Activated naive CD4-positive, alpha-beta T cell treated with anti-CD3 and anti-CD28 coated beads, Interleukin-2, amount 50 U/mL, for 72 hours (primary cell): Measurements from ENCODE around the gene USP6NL. TPM values are rescaled to one million over a fixed set of nuclear protein-coding genes. Genes with fewer than 3 reads are reported as not detected.
"Not testable (repeated sequence)": the region's sequence is repeated elsewhere in the genome, so short reads cannot be mapped to it uniquely, and the experiment has no call there.

Source experiments
- ATAC-seq, 2 donors: fragments of 150-1000 bp; cut with Tn5 transposase; 2 replicates each; pipeline ENCODE4 v1.10.0; 2021; ENCODE audit warnings: mild to moderate bottlenecking in 2 of 2, moderate library complexity in 2 of 2
- DNase-seq, 2 donors: peaks; one replicate each; pipeline ENCODE4 v3.0.0; 2021 to 2022; ENCODE audit warnings: low spot score in 2 of 2
- H3K27ac Mint-ChIP-seq, 2 donors: one replicate each; pipeline ENCODE4 v1.8.0; 2022; ENCODE audit warnings: mild to moderate bottlenecking in 2 of 2, mixed read lengths in 2 of 2
- H3K36me3 Mint-ChIP-seq, 2 donors: one replicate each; pipeline ENCODE4 v1.8.0; 2022; ENCODE audit warnings: mixed read lengths in 2 of 2
- H3K9me3 Mint-ChIP-seq, 2 donors: one replicate each; pipeline ENCODE4 v1.8.0; 2022; ENCODE audit warnings: mixed read lengths in 2 of 2
- total RNA-seq, 2 donors: library from RNA; stranded (reverse); gene quantifications; one replicate each; pipeline ENCODE4 v1.2.3, GENCODE V29; 2022

The USP6NL gene
- total RNA-seq, 2 donors from 2014 or later, result 1.3 to 3.3 TPM

DNA sequence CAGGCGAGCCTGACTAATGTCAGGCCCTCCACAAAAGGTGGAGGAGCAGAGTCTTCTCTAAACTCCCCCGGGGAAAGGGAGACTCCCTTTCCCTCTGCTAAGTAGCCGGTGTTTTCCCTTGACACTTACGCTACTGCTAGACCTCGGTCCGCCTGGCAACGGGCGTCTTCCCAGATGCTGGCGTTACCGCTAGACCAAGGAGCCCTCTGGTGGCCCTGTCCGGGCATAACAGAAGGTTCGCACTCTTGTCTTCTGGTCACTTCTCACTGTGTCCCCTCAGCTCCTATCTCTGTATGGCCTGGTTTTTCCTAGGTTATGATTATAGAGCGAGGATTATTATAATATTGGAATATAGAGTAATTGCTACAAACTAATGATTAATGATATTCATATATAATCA is 116.5 kb downstream of the USP6NL start:
- ATAC-seq, DNase-seq: not testable (repeated sequence)

DNA sequence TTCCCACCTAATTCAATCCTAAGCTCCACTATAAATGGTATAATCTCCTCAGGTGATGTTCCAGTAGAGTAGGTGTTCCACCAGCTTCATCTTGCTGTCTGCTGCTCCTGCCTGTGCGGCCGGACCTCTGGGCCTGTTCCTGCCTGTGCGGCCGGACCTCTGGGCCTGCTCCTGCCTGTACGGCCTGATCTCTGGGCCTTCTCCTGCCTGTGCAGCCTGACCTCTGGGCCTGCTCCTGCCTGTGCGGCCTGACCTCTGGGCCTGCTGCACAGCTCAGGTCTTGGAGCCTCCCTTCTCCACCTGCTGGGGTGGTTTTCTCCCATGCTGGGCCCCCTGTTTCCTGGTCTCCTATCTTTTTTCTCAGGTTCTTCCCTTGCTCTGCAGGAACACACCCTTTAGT is 117.8 kb downstream of the USP6NL start:
- Mint-ChIP-seq H3K9me3 (no peaks in the 10 kb centered on the region), H3K27ac (peak overlapping the region in 1 of 2 donors; percentile 29), H3K36me3 (peaks cover 0 to 5% of the 10 kb centered on the region in 2 donors)
- no peak for DNase-seq
- ATAC-seq, result no peak

More for the DNA sequence above, 116.5 kb downstream of the USP6NL start:
- H3K36me3 Mint-ChIP-seq, H3K27ac Mint-ChIP-seq, H3K9me3 Mint-ChIP-seq: not testable (repeated sequence)

DNA sequence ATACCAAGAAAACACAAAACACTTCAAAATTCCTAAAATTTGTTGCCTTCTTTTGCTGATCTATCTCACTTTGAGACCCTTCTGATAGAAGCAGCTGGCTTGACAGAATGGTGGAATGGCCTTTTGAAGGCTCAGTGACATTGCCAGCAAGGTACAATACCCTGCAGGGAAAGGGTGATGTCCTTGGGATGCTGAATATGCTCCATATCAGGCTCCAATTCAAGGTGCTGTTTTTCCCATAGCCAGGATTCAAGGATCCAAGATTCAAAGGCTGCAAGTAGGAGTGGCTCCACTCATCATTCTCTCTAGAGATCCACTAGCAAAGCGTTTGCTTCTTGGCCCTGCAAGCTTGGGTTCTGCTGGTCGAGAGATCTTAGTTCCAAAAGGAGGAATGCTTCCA is 120.4 kb downstream of the USP6NL start:
- ATAC-seq (no peak), DNase-seq (no peak)
- Mint-ChIP-seq H3K27ac (no peak overlapping the region), H3K9me3 (no peaks in the 10 kb centered on the region), H3K36me3 (peaks cover 0 to 5% of the 10 kb centered on the region in 2 donors)

- no peak for DNase-seq
- Mint-ChIP-seq H3K27ac (no peak overlapping the region), H3K36me3 (peaks cover 0 to 5% of the 10 kb centered on the region in 2 donors), H3K9me3 (no peaks in the 10 kb centered on the region)
- no peak for ATAC-seq
Measured at GRCh38 chr10:11489591-11489990, 121.9 kb downstream of the USP6NL start.

- Mint-ChIP-seq H3K27ac (no peak overlapping the region), H3K36me3 (no peaks in the 10 kb centered on the region), H3K9me3 (no peaks in the 10 kb centered on the region)
- ATAC-seq, result no peak
- no peak for DNase-seq
Measured at GRCh38 chr10:11488126-11488525, 123.3 kb downstream of the USP6NL start.

GRCh38 chr10:11483201-11484148 is 128.0 kb downstream of the USP6NL start:
- H3K27ac Mint-ChIP-seq, result no peak overlapping the region
- no peak for ATAC-seq
- DNase-seq, result no peak
- peaks cover 4 to 8% of the 10 kb centered on the region in 2 donors for H3K36me3 Mint-ChIP-seq
- peaks cover 0 to 4% of the 10 kb centered on the region in 2 donors for H3K9me3 Mint-ChIP-seq

DNA sequence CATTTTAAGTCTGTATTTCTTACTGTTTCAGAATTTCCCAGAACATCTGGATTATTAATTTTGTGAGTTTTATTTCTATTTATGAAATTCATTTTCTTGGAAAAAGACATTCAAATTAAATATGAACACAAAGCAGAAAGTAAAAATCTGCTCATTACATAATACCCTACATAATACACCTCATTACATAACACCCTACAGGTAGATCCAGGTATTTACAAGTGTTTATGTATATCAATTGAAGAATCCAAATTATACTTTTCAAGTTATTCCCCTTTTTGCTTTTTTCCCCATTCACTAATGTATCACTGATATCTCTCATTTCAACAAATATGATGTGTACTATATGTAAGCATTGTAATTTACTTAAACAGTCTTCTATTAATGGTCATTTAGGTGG is 129.1 kb downstream of the USP6NL start:
- Mint-ChIP-seq H3K9me3 (peaks cover 0 to 4% of the 10 kb centered on the region in 2 donors), H3K36me3 (peaks cover 4 to 8% of the 10 kb centered on the region in 2 donors), H3K27ac (no peak overlapping the region)
- no peak for ATAC-seq
- DNase-seq, result no peak

DNA sequence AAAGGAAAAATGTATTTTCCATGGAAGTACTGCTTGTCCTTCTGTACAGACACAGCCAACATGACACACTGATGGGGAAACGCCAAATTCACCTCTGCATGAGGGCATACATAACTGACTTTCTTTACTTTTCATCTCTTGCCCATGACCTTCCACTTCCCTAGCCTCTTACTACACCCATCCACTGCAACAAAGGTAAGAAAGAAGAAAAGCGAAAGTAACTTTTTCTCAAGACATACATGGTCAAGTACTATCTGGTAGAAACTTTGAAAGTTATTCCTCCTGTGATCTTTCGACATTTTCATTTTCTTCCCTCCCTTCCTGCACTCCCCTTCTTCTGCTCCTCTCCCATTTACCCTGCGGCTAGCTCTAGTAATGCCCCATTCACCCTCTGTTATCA is 130.8 kb downstream of the USP6NL start:
- ATAC-seq, result peak in 1 of 2 donors; percentile 18
- peak overlapping the region in 1 of 2 donors; percentile 43 for H3K27ac Mint-ChIP-seq
- H3K36me3 Mint-ChIP-seq, result peaks cover 4 to 8% of the 10 kb centered on the region in 2 donors
- no peak for DNase-seq
- H3K9me3 Mint-ChIP-seq, result peaks cover 0 to 4% of the 10 kb centered on the region in 2 donors

DNA sequence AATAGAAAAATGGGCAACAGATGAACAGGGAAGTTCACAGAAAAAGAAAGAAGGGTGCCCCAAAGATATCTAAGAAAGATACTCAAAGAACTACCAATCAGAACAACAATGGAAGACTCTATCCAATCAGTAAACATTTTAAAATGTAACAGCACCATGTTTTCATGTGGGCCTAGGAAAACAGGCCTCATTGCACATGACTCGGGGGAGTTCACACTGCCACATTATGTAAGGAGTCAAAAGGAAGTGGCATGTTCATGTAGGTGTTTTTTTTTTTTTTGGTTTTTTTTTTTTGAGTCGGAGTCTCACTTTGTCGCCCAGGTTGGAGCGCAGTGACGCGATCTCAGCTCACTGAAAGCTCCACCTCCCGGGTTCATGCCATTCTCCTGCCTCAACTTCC is 132.2 kb downstream of the USP6NL start:
- DNase-seq, result no peak
- Mint-ChIP-seq H3K27ac (peak overlapping the region in 1 of 2 donors; percentile 12), H3K36me3 (peaks cover 4 to 8% of the 10 kb centered on the region in 2 donors), H3K9me3 (peaks cover 0 to 4% of the 10 kb centered on the region in 2 donors)
- ATAC-seq, result no peak

DNA sequence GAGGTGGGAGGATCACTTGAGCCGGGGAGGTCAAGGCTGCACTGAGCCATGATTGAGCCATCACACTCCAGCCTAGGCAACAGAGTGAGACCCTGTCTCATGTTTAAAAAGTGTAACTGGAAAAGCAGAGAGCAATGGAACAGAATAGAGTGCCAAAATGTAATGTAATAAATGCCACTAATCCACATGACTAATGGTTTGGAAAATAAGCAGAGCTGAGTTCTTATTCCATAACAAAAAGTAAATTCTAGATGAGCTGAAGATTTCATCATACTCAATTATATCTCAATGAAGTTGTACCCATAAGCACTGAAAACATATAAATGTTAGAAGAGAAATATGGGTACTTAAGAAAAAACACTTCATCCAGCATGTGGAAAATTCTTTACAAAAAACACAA is 132.6 kb downstream of the USP6NL start:
- DNase-seq (no peak), ATAC-seq (no peak)
- Mint-ChIP-seq H3K9me3 (peaks cover 0 to 4% of the 10 kb centered on the region in 2 donors), H3K36me3 (peaks cover 4 to 8% of the 10 kb centered on the region in 2 donors), H3K27ac (peak overlapping the region in 1 of 2 donors; percentile 12)

DNA sequence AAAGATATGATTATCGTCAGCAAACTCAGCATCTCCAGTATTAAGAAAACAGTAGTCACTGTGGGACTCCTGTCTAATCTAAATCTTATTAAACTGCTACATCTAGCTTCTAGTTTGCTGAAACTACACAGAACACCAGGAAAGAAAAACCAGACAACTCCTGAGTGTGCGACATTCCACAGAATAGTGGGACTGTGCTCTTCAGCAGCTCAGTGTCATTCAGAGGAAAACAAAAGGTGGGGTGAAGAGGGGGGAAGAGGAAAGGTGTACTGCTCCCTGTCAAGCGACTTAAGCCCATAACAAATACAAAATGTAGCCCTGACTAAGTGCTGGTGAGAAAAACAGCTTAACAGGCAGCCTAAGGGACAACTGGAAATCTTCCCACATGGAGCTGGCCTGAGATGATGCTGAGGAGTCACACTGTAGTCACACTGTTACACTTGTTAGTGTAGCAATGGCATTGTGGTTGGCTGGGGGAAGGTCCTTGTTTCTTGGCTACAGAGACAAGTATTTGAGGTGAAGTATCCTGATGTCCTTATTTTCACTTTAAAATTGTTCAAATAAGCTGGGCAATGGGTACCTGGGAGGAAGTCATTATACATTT is 135.5 kb downstream of the USP6NL start:
- peaks cover 0 to 4% of the 10 kb centered on the region in 2 donors for H3K9me3 Mint-ChIP-seq
- H3K36me3 Mint-ChIP-seq, result peaks cover 4 to 8% of the 10 kb centered on the region in 2 donors
- DNase-seq (no peak), ATAC-seq (no peak)
- H3K27ac Mint-ChIP-seq, result no peak overlapping the region

DNA sequence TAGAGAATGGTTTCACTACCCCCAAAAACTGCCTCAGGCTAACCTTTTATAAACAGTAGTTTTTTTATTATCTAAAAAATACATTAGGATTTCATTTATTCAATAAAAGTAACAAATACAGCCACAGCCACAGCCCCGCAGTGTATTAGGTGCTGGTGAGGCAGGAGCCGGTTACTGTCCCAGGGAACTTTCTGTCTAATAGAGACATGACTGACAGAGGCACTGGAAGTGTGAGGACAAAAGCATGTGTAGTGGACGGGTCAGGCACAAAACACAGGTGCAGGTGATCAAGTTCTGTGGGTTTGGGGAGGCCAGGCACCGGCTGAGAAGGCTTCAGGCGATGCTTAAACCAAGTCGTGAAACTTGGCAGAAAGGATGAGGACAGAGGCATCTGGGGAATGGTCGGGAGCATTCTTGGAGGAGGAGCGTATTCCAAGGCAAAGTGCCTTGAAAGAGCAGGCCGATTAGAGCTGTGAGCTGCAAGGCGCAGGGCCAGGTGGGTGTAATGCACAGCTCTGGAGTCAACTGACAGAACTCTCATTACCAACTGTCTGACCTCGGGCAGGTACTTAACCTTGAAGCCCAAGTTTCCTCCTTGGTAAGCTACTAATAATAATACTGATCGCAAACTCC is 138.2 kb downstream of the USP6NL start:
- no peak for DNase-seq
- Mint-ChIP-seq H3K36me3 (no peaks in the 10 kb centered on the region), H3K9me3 (no peaks in the 10 kb centered on the region), H3K27ac (no peak overlapping the region)
- no peak for ATAC-seq

- DNase-seq (peak; percentile 72 to 76), ATAC-seq (peak; percentile 79 to 87)
- Mint-ChIP-seq H3K27ac (no peak overlapping the region), H3K36me3 (no peaks in the 10 kb centered on the region), H3K9me3 (no peaks in the 10 kb centered on the region)
Measured at GRCh38 chr10:11472158-11472753, 139.2 kb downstream of the USP6NL start.

- H3K9me3 Mint-ChIP-seq, result no peaks in the 10 kb centered on the region
- ATAC-seq (no peak), DNase-seq (no peak)
- H3K27ac Mint-ChIP-seq, result peak overlapping the region in 1 of 2 donors; percentile 38
- H3K36me3 Mint-ChIP-seq, result no peaks in the 10 kb centered on the region
Measured at GRCh38 chr10:11469575-11470391, 141.7 kb downstream of the USP6NL start.

DNA sequence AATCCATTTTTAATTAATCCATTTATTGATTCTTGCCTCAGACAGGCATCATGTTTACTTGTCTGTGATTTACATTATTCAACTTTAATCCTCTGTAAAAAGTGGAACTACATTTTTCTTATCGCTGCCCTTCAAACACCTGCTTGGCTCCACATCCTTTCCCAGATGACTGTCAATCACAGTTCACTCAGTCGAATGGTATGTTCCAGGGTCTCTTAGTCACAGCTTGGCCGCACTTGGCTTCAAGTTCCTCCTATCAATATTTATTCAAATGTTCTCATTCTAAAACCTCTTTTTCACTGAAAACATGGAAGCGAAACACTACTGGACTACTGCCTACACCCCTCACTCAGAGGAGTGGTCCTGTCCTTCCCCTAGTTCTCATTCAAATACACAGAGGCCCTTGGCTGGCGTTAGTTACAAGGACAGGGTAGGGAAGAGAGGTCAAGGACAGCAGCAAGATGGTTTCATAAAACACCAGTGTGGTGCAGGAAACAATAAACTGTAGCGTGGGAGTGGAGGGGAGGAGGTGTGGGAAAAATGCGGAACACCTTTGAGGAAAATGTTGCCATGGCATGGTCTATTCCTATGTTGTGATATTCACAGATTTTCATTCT is 143.2 kb downstream of the USP6NL start:
- no peak for DNase-seq
- Mint-ChIP-seq H3K9me3 (no peaks in the 10 kb centered on the region), H3K36me3 (no peaks in the 10 kb centered on the region), H3K27ac (peak overlapping the region in 1 of 2 donors; percentile 77)
- ATAC-seq, result no peak

GRCh38 chr10:11465406-11465805 is 146.0 kb downstream of the USP6NL start:
- H3K9me3 Mint-ChIP-seq, result no peaks in the 10 kb centered on the region
- no peaks in the 10 kb centered on the region for H3K36me3 Mint-ChIP-seq
- H3K27ac Mint-ChIP-seq, result no peak overlapping the region
- DNase-seq (no peak), ATAC-seq (no peak)
